NCI-H2227 (cell line): ENCODE data around the gene WBP1.
A peak's percentile ranks its signal among the peaks of the same experiment; 100 is the strongest.
"Not testable (repeated sequence)": the region's sequence is repeated elsewhere in the genome, so short reads cannot be mapped to it uniquely, and the experiment has no call there.

ENCODE experiments used
- DNase-seq: peaks from one replicate; lab custom pipeline; 2025; ENCODE audit not compliant: unreplicated experiment; lab: John Stamatoyannopoulos, UW

The WBP1 gene

DNA sequence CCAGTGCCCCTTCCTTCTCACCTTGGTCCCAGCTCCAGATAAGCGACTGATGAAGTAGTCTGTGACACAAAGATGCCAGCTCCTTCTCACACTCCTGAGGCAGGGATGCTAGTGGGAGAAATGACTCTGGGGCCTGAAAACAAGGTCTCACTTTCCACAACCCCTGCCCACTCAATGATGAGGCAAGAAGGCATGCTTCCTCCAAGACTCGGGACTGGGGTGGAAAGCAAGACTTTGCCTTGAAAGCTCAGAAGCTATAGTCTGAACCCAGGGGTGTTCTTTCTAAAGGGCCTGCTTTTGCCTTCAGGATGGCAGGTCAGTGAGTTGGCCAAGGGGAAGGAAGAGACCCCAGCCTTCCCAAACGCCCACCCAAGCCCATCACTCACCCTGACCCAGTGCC, 23.2 kb downstream of the WBP1 start:
- DNase-seq = no peak

DNA sequence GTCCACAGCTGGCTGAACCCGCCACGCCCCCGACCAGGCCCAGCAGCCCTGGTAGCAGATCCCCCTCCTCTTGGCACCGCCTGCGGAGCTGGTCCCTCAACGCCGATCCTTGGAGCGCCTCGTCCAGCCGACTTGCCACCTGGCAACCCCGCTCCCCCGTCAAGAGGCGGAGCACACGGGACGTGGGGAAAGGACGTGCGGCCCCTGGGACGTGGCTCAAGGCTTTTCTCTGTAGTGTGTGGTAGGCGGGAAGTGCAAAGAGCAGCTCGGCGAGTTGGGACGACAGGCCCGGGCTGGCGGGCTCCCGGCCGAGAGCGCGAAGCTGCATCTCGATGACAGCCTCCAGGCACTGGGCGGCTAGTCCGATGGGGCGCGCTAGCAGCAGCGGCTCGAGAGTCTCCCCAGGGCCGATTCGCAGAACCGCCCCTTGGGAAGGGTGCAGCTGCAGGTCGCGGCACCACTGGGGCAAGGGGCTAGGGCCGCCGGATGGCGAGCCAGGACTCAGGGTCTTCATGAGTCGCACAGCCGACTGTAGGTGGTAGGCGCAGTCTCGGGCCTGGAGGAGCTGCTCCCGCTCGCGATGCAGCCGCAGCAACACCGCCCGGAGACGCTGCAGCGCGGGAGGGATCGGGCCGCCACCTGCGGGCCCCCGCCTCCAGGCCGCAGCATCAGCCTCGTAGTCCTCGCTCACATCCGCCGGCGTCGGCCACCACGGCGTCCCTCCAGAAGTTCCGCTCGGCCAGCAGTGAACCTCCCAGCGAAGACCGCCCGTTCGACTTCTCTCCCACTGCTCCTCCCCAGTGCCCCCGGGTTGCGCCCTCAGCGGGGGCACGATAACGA, 23.9 kb downstream of the WBP1 start:
- peak; percentile 85 for DNase-seq

DNA sequence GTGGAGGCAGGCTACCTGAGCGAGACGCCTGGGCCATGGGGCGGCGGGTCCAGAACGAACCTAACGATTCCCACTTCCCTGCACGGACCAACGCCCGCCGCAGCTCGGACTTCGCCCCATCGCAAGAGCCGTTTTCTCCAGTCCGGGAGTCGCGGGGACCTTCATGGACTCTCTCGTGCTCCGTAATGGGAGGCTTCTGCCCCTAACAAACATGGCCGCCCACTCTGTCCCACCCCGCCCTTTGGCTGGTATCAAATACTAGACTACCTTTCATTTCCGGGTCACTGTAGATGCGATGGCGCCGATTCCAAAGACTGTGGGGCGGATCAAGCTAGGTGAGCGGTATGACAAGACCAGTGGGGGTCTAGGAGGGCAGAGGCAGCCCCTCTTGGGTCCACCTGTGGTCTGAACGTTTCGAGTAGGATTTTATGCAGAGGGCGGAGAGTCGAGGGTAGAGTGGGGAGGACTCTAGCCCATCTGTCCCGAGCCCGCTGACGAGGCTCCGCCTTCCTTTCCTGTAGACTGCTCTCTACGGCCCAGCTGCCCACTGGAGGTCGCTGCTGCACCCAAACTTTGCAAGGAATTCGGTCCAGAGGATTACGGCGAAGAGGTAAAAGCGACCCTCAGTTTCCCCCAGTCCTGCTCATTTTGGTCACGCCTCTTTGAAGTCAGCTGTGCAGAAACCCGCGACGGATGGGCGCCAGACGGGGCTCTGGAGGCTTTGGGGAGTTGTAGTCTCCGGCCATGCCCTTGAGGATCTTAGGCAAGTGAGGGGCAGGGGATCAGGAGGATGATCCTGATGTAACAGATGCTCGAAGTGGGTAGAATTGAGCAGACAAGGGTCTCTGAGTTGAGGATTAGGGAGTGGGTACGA, 24.8 kb downstream of the WBP1 start, which contains the start of the genes CCDC142 and TTC31:
CCDC142 (minus strand) TSS at position 198 of the 874 bp plus-strand sequence; CDS start at position 37, 161 bp downstream.
TTC31 (plus strand) TSS at position 281 of the 874 bp plus-strand sequence; CDS start at position 296, 15 bp downstream.
- DNase-seq = peak; percentile 95

DNA sequence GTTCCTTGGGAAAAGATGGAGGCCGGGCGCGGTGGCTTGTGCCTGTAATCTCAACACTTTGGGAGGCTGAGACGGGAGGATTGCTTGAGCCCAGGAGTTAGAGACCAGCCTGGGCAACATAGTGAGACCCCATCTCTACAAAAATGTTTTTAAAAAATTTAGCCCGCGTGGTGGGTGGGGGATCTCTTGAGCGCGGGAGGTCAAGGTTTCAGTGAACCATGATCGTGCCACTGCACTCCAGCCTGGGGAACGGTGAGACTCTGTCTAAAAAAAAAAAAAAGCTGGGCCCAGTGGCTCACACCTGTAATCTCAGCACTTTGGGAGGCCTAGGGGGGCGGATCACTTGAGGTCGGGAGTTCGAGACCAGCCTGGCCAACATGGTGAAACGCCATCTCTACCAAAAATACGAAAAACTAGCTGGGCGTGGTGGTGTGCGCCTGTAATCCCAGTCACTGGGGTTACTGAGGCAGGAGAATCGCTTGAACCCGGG, 25.5 kb downstream of the WBP1 start:
- DNase-seq = not testable (repeated sequence)

DNA sequence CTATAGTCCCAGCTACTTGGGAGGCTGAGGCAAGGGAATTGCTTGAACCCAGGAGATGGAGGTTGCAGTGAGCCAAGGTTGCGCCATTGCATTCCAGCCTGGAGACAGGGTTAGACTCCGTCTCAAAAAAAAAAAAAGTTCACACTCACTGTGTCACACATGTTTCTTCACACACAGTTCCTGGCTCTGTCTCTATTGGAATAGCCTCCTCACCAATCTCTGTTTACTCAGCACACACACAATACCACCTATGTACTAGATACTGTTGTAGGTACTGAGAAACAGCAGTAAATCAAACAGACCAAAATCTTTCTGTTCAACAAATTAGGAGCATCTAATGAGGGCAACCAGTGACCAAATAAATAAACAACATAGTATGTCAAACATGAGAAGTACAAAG, 27.9 kb downstream of the WBP1 start:
- no peak for DNase-seq

DNA sequence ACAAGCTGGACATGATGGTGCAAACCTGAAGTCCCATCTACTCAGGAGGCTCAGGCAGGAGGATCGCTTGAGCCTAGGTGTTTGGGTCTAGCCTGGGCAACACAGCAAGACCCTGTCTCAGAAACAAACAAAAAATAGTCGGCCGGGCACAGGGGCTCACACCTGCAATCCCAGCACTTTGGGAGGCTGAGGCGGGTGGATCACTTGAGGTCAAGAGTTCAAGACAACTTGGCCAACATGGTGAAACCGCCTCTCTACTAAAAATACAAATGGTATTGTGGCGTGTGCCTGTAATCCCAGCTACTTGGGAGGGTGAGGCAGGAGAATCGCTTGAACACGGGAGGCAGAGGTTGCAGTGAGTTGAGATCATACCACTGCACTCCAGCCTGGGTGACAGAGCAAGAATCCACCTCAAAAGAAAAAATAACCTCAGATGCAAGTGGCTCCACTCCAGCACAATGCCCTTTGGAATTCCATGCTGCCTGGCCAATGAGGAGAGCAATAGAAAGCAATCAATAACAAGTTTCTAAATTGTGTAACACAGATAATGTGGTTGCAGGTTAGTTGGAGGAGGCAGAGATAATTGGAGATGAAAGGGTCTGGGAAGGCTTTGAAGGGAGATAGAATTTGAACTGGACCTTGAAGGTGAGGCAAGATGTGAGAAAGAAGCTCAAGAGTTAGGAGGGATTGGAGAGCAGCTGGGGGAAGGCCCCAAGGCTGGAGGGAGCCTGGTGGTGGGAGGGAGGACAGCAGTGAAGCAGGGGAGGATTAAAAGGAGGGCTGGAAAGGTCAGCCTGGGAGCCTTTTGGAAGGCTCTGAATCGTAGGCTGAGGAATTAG, 30.6 kb downstream of the WBP1 start:
- DNase-seq = no peak

DNA sequence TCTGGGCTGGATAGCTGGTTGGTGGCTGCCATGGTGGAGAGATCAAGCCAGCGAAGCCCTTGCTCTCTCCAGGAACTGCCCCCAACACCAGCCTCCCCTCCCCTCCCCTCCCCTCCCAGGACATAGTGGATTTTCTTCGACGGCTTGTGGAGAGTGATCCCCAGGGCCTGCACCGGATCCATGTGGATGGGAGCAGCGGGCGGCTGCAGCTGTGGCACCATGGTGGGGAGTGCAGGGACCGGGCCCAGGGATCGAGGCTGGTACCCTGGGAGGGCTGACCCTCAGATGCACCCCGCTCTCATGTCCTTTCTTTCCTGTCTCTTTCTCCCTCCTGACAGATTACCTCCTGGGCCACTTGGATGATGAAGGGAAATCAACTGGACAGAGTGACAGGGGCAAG, 31.7 kb downstream of the WBP1 start:
- no peak for DNase-seq

DNA sequence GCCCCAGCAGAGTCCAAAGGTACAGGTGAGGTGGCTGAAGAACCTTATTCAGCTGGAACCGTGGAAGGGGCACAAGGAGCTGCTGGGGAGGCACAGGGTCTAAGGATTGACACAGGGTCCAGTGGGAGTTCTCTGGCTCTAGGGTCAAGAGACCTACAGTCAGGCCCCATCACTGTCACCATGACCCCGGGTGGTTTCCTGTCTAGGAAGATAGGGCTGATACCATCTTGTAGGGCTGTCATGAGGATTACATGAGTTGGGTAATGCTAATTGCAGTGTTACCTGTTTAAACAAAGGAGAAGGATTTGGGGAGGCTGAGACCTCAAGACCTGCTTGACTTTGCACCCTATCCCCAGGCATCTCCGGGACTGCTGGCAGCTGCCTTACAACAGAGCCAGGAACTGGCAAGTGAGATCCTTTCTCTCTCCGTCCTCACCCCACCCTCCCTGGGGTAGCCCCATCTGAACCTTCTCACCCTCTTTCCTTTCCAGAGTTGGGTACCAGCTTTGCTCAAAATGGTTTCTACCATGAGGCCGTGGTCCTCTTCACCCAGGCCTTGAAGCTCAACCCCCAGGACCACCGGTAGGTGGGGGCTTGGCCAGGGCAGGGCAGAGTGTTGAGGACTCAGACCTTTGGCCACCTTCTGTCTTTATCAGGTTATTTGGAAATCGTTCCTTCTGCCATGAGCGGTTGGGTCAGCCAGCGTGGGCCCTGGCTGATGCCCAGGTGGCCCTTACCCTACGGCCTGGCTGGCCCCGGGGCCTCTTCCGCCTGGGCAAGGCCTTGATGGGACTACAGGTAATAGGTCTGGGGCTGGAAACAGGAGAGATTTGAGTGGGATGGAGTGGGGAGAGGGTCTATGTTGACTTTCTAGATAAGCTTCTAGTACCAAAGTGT, 33.7 kb downstream of the WBP1 start:
- DNase-seq = no peak

DNA sequence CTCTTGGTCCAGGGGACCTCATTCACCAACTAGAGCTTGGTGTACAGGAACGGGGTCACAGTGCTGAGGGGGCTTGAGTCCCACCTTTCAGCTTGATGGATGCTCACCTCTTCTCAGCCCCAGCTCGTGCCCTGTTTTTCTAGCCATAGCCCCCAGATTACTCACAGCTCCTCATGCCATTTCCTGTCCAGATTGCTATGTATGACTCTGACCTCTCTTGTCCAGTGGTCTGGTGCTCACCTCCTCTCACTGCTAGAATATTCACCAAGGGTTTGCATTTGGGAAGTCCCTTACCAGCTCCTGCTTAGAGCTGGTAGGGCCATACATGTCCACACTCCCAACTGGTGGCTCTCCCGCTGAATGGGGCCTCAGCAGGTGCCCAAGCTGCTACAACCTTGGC, 35.3 kb downstream of the WBP1 start:
- DNase-seq = no peak

DNA sequence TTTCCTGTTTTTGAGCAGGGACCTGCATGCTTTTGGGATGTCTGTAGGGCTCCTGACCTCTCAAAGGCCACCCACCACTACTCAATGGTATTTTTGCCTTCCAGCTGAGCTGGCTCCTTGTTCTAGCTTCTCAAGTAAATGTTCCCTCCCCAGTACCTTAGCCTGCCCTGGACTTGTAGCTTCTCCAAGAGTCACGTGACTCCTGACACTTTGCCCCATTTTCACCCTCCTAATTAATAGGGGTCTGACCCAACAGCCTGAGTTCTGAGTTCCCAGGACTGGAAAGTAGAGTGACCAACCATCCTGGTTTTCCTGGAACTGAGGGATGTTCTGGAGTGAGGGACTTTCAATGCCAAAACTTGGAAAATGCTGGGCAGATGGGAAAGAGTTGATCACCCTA, 37.2 kb downstream of the WBP1 start:
- DNase-seq = no peak

DNA sequence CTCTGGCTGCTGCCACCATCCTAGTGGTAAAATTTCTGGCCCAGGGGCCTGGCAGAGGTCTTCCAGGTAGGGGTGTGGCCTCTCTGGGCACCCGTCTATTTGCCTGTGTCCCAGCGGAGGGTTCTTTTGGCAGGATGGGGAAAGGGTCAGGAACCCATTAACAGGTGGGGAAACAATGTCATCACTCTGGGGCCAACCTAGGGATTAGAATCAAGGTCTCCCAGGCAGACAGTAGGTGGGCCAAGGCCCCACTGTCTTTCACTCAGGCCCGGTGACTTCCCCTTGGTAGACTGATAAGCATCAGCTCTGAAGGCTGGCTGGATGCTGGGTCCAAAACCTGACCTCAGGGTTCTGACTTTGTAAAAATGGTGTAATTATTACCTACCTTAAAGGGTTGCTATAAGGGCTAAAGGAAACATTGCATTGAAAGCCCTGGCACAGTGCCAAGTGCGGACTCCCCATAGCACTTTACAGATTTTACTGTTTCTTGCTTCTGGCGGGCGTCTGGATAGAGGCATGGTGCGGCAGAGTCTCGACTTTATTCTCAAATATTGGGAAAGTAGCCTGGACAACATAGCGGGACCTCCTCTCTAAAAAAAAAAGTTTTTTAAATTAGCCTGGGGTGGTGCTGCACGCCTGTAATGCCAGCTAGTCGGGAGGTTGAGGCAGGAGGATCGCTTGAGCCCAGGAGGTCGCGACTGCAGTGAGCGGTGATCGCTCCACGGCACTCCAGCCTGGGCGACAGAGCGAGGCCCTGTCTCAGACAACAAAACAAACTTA, 38.9 kb downstream of the WBP1 start:
- DNase-seq = no peak

DNA sequence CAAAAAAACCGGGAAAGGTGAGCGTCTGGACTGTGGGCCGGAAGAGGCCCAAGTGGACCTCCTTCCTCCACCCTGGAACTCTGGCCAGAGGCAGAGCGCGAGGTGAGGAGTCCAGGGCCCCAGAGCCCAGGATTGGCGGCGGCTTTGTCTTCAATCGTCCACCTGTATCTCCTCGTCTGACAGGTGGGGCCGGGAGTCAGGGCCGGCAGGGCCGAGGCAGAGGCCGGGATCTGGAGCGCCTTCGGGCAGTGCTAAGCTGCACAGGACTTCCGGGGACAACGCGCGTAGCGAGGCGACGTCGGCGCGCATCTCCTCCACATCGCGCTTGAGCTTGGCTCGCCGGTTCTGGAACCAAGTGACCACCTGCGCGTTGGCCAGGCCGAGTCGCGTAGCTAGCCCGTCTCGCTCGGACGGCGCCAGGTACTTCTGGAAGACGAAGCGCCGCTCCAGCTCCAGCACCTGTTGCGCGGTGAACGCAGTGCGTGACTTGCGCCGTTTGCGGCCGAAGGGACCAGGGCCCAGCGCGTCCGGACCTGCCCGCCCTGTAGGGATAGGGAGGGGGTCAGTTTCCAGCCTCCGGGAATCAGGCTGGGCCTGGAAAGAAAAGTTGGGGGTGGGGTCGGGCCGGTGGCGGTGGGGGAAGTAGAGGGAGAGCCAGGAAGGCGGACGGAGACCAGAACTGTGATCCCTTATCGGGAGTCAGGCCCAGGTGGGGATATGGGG, 39.7 kb downstream of the WBP1 start:
- peak; percentile 41 for DNase-seq

DNA sequence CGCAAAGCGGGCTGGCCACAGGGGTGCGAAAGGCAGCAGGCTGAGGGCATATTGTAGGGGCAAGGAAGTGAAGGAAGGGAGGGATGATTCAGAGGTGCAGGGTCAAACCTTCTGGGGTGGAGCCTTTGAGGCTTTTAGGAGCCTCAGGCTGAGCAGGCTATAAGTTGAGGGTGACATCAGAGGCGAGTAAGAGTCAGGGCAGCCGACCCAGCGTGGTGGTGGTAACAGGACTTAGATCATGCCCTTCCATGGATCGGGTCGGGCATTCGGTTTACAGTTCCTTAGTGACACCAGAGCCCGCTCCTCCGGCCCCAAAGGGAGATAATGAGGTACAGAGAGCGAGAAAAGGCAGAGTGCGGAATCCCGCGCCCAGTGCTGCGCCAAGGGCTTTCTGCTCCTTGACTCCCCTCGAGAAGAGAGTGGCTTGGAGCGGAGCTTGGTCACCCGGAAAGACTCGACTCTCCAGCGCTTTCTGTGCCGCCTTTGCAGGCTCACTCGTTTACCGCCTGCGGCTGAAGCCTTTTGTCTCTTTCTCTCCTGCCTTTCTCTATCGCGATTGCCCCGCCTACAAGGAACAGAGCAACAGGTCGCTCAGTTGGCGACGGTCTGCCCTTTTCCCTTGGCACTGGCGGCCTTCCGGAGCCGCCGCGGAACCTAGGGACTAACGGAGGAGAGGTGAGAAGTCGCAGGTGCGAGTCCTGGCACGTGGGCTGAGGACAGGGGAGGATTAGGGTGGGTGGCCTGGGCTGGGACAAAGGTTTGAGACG, 40.4 kb downstream of the WBP1 start:
- DNase-seq = peak; percentile 37

DNA sequence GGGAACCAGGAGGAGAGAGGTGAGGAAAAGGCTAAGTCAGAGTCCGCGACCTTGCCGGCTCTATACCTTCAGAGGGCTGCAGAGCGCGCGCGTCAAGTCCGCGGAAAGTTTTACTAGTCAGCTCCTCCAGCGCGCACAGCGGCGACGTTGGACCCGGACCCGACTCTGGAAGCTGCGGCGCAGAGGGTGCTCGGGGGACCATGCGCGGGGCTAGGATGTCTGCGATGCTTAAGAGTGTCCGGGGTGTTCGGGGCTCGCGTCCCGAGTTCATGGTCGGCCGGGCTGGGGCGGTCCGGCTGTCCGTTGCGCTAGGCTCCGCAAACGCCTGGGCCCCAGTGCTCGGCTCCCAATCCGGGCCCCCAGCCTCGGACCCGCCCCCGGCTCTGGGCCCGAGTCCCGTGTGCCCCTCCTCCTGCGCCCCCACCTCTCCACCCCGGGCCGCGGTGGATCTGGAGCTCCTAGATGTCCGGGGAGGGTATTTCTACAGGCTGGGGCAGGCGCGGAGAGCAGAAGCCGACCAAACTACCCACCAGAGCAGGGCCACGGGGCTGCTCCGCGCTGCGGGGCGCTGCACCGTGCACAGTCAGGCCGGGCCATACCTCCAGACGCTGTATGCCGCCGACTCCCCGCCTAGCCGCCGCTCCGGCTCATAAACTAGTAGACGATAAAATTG, 41.2 kb downstream of the WBP1 start, which contains the start of gene LBX2:
LBX2 (minus strand) TSS at position 337 of the 673 bp plus-strand sequence; CDS start at position 271, 66 bp downstream.
- no peak for DNase-seq

DNA sequence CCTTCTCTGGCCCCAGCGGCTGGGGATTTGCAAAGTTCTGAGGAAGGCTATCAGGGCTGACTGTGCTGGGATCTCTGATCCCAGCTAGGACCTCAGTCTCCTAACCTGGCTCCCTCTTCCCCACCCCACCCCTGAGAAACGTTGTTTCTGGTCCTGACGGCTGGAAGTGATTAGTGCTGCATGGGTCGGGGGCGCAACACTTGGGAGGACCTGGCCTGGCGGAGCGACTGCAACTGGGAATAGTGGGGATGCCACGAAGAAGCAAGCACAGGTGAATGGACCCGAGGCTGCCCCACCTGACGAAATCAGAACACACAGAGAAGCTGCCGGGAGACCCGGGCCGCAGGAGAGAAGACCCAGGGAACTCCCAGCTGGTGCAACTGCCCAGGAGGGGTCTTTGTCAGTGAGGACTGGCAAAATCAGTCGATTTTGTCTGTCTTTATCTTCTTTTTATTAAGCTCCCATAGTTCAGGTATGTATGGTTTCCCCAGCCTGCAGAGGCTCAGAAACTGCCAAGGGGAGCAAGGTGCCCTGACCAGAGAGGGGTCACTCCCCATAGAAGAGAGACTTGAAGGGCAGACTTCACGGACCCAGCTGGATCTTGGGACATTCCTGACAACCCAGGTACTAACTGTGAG, 41.8 kb downstream of the WBP1 start:
- no peak for DNase-seq

DNA sequence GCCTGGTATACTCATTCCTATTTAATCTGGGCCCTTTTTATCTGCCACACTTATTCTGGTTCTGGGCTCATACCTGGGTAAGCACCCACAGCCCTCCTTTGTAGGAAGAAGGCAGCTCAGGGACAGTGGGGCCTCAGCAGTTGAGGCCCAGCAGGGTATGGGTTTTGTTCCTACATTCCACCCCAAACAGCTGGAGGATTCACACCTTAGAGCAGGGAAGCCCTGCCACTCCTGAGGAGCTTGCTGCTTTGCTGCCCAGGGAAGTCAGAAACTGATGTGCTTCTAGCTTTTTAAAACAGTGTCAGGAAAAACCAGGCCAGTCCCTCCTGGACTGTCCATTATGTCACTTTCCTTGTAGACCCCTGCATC, 42.3 kb downstream of the WBP1 start:
- DNase-seq = no peak
